Natural killer cell (primary cell): ENCODE results near the gene IGF2BP2. TPM values are rescaled to one million over a fixed set of nuclear protein-coding genes. Genes with fewer than 3 reads are reported as not detected.

Experiments used
- ATAC-seq, 3 donors: fragments of 150-1000 bp in 2 of 3; fragments of 200-7000 bp in 1 of 3; cut with Tn5 transposase; 1 replicate in 1 of 3; 2 replicates in 2 of 3; pipeline ENCODE4 v1.10.0; 2021; ENCODE audit warnings: mild to moderate bottlenecking in 2 of 3, moderate library complexity in 2 of 3
- DNase-seq, 2 donors: peaks; one replicate each; pipeline versions ENCODE4 v3.0.0 to v3.0.0-alpha.2; 2013 to 2021; ENCODE audit warnings: mixed read lengths in 1 of 2
- H3K27ac ChIP-seq: one replicate; pipeline ENCODE4 v1.5.1; 2013; ENCODE audit warnings: mild to moderate bottlenecking, low read length
- H3K27me3 ChIP-seq: one replicate; pipeline ENCODE4 v1.6.1; 2013; ENCODE audit warnings: low read length; ENCODE audit not compliant: control insufficient read depth, insufficient read depth
- H3K36me3 ChIP-seq: one replicate; pipeline ENCODE4 v1.6.1; 2013; ENCODE audit warnings: low read length; ENCODE audit not compliant: control insufficient read depth, insufficient read depth
- H3K4me1 ChIP-seq: one replicate; pipeline ENCODE4 v1.6.1; 2013; ENCODE audit warnings: low read length; ENCODE audit not compliant: control insufficient read depth, insufficient read depth
- H3K4me3 ChIP-seq: one replicate; pipeline ENCODE4 v1.5.1; 2013; ENCODE audit warnings: low read length
- H3K9me3 ChIP-seq: one replicate; pipeline ENCODE4 v1.6.1; 2013; ENCODE audit warnings: low read length; ENCODE audit not compliant: control insufficient read depth, insufficient read depth
- H3K27ac Mint-ChIP-seq, 2 donors: one replicate each; pipeline ENCODE4 v1.8.0; 2022; ENCODE audit warnings: mild to moderate bottlenecking in 2 of 2, mixed read lengths in 2 of 2, moderate library complexity in 1 of 2
- H3K27me3 Mint-ChIP-seq, 2 donors: one replicate each; pipeline ENCODE4 v1.8.0; 2022; ENCODE audit warnings: low read depth in 2 of 2, mixed read lengths in 2 of 2
- H3K36me3 Mint-ChIP-seq: one replicate; pipeline ENCODE4 v1.8.0; 2022; ENCODE audit warnings: mixed read lengths
- H3K4me1 Mint-ChIP-seq, 2 donors: one replicate each; pipeline ENCODE4 v1.8.0; 2022; ENCODE audit warnings: mixed read lengths in 2 of 2
- H3K4me3 Mint-ChIP-seq: one replicate; pipeline ENCODE4 v1.8.0; 2022; ENCODE audit warnings: mild to moderate bottlenecking, moderate library complexity, mixed read lengths
- H3K9me3 Mint-ChIP-seq, 2 donors: one replicate each; pipeline ENCODE4 v1.8.0; 2022; ENCODE audit warnings: mixed read lengths in 2 of 2
- CTCF ChIP-seq: fragments of 200-600 bp; IDR thresholded peaks from one replicate; pipeline ENCODE4 v1.8.0; 2022; ENCODE audit warnings: antibody characterized with exemption
- WGBS: methylation state at CpG from one replicate; pipeline ENCODE4 v1.1.7; 2013; ENCODE audit warnings: missing lambda C conversion rate; ENCODE audit not compliant: insufficient coverage; 5-methylcytosine and 5-hydroxymethylcytosine counted together
- intact Hi-C: fragments of 100-400 bp; cut with micrococcal nuclease; formaldehyde crosslinking; loops from one replicate; pipeline ENCODE4 v1.14.2; 2022
- total RNA-seq, 4 donors: library from RNA; stranded (reverse); fragments of 120-200 nt in 1 of 4; gene quantifications; one replicate each; pipeline versions ENCODE4 v1.2.3 to v1.2.4, GENCODE V29; 2013 to 2022

Gene IGF2BP2
- total RNA-seq, 3 donors from 2014 or later (not counting 1 experiment from before 2014, with no cell fraction given) = 4.2 to 16.8 (median 8.8) TPM

GRCh38 chr3:185741586-185741985, 83.3 kb downstream of the IGF2BP2 start:
- H3K9me3 ChIP-seq = no peaks in the 10 kb centered on the region
- no peak for TF ChIP-seq CTCF
- H3K4me3 Mint-ChIP-seq = no peak overlapping the region
- H3K36me3 Mint-ChIP-seq = no peaks in the 10 kb centered on the region
- no peaks in the 10 kb centered on the region for H3K9me3 Mint-ChIP-seq
- H3K36me3 ChIP-seq = no peaks in the 10 kb centered on the region
- peaks cover 14 to 17% of the 10 kb centered on the region in 2 donors for H3K4me1 Mint-ChIP-seq
- no peak for ATAC-seq
- no peak for DNase-seq
- H3K27ac ChIP-seq = no peak overlapping the region
- H3K4me1 ChIP-seq = peaks cover 10% of the 10 kb centered on the region
- 87% methylated on average over 2 of the region's 2 CpGs for WGBS
- H3K4me3 ChIP-seq = no peak overlapping the region
- H3K27ac Mint-ChIP-seq = no peak overlapping the region
- intact Hi-C loops = no loop called here
- H3K27me3 Mint-ChIP-seq = no peaks in the 10 kb centered on the region
- H3K27me3 ChIP-seq = no peaks in the 10 kb centered on the region

GRCh38 chr3:185740133-185740532, 84.7 kb downstream of the IGF2BP2 start:
- TF ChIP-seq CTCF = no peak
- no peak for ATAC-seq
- Mint-ChIP-seq H3K4me1 (peaks cover 0 to 2% of the 10 kb centered on the region in 2 donors), H3K4me3 (no peak overlapping the region), H3K36me3 (no peaks in the 10 kb centered on the region), H3K9me3 (no peaks in the 10 kb centered on the region), H3K27ac (no peak overlapping the region), H3K27me3 (no peaks in the 10 kb centered on the region)
- no peak overlapping the region for H3K4me3 ChIP-seq
- H3K27me3 ChIP-seq = no peaks in the 10 kb centered on the region
- intact Hi-C loops = no loop called here
- H3K4me1 ChIP-seq = no peaks in the 10 kb centered on the region
- DNase-seq = no peak
- no peak overlapping the region for H3K27ac ChIP-seq
- WGBS = 100% methylated on average over 1 of the region's 1 CpG
- no peaks in the 10 kb centered on the region for H3K9me3 ChIP-seq
- no peaks in the 10 kb centered on the region for H3K36me3 ChIP-seq

- H3K4me3 Mint-ChIP-seq = no peak overlapping the region
- no peak overlapping the region for H3K4me3 ChIP-seq
- H3K27ac ChIP-seq = no peak overlapping the region
- DNase-seq (no peak), ATAC-seq (no peak)
- peaks cover 0 to under 1% of the 10 kb centered on the region in 2 donors for H3K4me1 Mint-ChIP-seq
- WGBS = 96% methylated on average over 5 of the region's 5 CpGs
- no peaks in the 10 kb centered on the region for H3K4me1 ChIP-seq
- H3K27ac Mint-ChIP-seq = no peak overlapping the region
- H3K27me3 Mint-ChIP-seq = no peaks in the 10 kb centered on the region
- no peaks in the 10 kb centered on the region for H3K36me3 Mint-ChIP-seq
- intact Hi-C loops = no loop called here
- H3K9me3 ChIP-seq = no peaks in the 10 kb centered on the region
- H3K36me3 ChIP-seq = no peaks in the 10 kb centered on the region
- TF ChIP-seq CTCF = no peak
- H3K9me3 Mint-ChIP-seq = no peaks in the 10 kb centered on the region
- no peaks in the 10 kb centered on the region for H3K27me3 ChIP-seq
Observed at GRCh38 chr3:185739264-185739701, 85.6 kb downstream of the IGF2BP2 start.
